Measurements from ENCODE around the gene C18orf54.

GRCh38 chr18:54389143-54389505 is 31.4 kb downstream of the C18orf54 start:
- TF ChIP-seq CTCF (IDR thresholded peaks at IDR 0.05; ENCODE audit: low read depth, low read length, poor library complexity, severe bottlenecking) (no peak), EZH2phosphoT487 (IDR thresholded peaks at IDR 0.05; ENCODE audit: borderline replicate concordance, low read length) (no peak)
